ENCODE results near the gene SPEM3.

Gene SPEM3

DNA sequence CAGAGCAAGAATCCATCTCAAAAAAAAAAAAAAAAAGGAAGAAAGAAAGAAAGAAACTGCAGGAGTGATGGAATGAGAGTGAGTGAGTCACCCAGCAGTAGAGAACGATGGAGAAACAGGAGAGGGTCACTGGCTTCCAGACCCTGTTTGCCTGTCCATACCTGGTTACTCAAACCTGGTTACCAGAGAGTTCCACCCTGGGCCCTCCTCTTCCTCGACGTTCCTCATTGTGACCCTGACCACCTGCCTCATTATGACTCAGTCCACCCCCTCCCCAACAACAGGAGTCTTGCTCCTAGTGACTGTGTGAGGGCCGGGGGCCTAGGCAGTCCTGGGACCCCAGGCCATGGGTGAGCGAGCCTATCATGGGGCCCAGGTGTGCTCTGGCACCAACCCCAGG is at the start of gene SPEM3:
Gene SPEM3 (plus strand): TSS at position 301 of the 400 bp plus-strand sequence. CDS start 46 bp downstream, at position 347.
- Histone ChIP-seq H4K20me1 (ENCODE audit: low read depth, low read length) (no peaks in the 10 kb centered on the region), H3K27ac (ENCODE audit: low read depth, low read length) (no peak within 1 kb of the TSS), H3F3A (ENCODE audit: insufficient read depth) (no peaks in the 10 kb centered on the region), H3K4me2 (ENCODE audit: low read depth, low read length, poor library complexity, severe bottlenecking) (no peak within 1 kb of the TSS), H3K79me2 (ENCODE audit: insufficient read depth, low read length) (no peaks in the 10 kb centered on the region), H3K27me3 (ENCODE audit: low read length) (no peaks in the 10 kb centered on the region), H3K9ac (ENCODE audit: low read length) (no peak within 1 kb of the TSS), H3K4me3 (ENCODE audit: insufficient read depth, low read length, poor library complexity, severe bottlenecking) (no peak within 1 kb of the TSS), H2AFZ (ENCODE audit: low read depth, low read length, severe bottlenecking) (no peak within 1 kb of the TSS), H3K36me3 (ENCODE audit: low read length) (no peaks in the 10 kb centered on the region), H3K9me2 (replicated peaks; ENCODE audit: insufficient read depth, low read length) (no peaks in the 10 kb centered on the region), H3K9me3 (ENCODE audit: insufficient read depth, low read length) (no peaks in the 10 kb centered on the region)
- TF ChIP-seq EZH2phosphoT487 (conservative IDR thresholded peaks at IDR 0.05; ENCODE audit: low read length), result no peak
- TF ChIP-seq, protein P1, sequence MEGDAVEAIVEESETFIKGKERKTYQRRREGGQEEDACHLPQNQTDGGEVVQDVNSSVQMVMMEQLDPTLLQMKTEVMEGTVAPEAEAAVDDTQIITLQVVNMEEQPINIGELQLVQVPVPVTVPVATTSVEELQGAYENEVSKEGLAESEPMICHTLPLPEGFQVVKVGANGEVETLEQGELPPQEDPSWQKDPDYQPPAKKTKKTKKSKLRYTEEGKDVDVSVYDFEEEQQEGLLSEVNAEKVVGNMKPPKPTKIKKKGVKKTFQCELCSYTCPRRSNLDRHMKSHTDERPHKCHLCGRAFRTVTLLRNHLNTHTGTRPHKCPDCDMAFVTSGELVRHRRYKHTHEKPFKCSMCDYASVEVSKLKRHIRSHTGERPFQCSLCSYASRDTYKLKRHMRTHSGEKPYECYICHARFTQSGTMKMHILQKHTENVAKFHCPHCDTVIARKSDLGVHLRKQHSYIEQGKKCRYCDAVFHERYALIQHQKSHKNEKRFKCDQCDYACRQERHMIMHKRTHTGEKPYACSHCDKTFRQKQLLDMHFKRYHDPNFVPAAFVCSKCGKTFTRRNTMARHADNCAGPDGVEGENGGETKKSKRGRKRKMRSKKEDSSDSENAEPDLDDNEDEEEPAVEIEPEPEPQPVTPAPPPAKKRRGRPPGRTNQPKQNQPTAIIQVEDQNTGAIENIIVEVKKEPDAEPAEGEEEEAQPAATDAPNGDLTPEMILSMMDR (IDR thresholded peaks at IDR 0.05; ENCODE audit: insufficient read depth, low read length, poor library complexity, severe bottlenecking), result no peak

DNA sequence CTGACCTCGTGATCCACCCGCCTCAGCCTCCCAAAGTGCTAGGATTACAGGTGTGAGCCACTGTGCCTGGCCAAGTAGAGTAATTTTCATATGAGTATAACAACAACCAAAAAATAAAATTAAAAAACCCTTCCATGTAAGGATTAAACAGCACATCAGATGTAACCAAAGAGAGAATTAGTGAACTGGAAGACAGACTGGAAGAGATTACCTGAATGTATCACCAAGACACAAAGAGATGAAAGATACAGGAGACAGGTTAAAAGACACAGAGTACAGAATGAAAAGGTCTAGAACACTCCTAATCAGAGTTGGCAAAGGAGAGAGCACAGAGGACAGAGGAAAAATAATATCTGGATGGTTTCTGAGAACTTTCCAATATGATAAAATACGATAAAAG is 49.5 kb upstream of the SPEM3 start:
- no peaks in the 10 kb centered on the region for H3F3A ChIP-seq (ENCODE audit: insufficient read depth)
- H3K36me3 ChIP-seq (ENCODE audit: low read length), result no peaks in the 10 kb centered on the region
- no peak overlapping the region for H2AFZ ChIP-seq (ENCODE audit: low read depth, low read length, severe bottlenecking)
- TF ChIP-seq EZH2phosphoT487 (conservative IDR thresholded peaks at IDR 0.05; ENCODE audit: low read length), result no peak
- no peaks in the 10 kb centered on the region for H3K9me2 ChIP-seq (replicated peaks; ENCODE audit: insufficient read depth, low read length)
- H4K20me1 ChIP-seq (ENCODE audit: low read depth, low read length), result no peaks in the 10 kb centered on the region
- no peaks in the 10 kb centered on the region for H3K27me3 ChIP-seq (ENCODE audit: low read length)
- no peaks in the 10 kb centered on the region for H3K79me2 ChIP-seq (ENCODE audit: insufficient read depth, low read length)
- no peak overlapping the region for H3K4me3 ChIP-seq (ENCODE audit: insufficient read depth, low read length, poor library complexity, severe bottlenecking)
- H3K9ac ChIP-seq (ENCODE audit: low read length), result no peak overlapping the region
- no peak overlapping the region for H3K27ac ChIP-seq (ENCODE audit: low read depth, low read length)
- peaks cover 9% of the 10 kb centered on the region; the same call in 1 of the 2 replicates for H3K9me3 ChIP-seq (ENCODE audit: insufficient read depth, low read length)
- H3K4me2 ChIP-seq (ENCODE audit: low read depth, low read length, poor library complexity, severe bottlenecking), result no peak overlapping the region

DNA sequence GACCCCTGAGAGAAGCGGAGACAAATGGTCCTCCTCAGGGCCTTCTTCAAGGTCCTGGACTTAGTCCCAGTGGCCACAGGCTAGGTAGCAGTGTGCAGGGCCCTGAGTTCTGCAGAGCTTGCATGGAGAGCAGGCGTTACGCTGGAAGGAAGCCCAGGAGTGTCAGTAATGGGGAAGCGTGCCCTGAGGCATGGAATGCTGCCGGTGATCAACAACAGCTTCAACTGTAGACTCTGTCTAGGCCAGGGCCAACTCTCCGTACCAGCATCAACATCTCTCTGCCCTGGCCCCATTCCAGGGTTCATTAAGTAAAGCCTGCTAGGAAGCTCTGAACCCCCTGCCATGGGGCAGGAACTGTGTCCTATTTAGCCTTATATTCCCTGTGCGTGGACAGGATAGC is 48.3 kb upstream of the SPEM3 start:
- H3K79me2 ChIP-seq (ENCODE audit: insufficient read depth, low read length), result no peaks in the 10 kb centered on the region
- H3K9me3 ChIP-seq (ENCODE audit: insufficient read depth, low read length), result peaks cover 9% of the 10 kb centered on the region; the same call in 1 of the 2 replicates
- no peak overlapping the region for H3K27ac ChIP-seq (ENCODE audit: low read depth, low read length)
- H4K20me1 ChIP-seq (ENCODE audit: low read depth, low read length), result no peaks in the 10 kb centered on the region
- H3K4me2 ChIP-seq (ENCODE audit: low read depth, low read length, poor library complexity, severe bottlenecking), result no peak overlapping the region
- no peaks in the 10 kb centered on the region for H3K9me2 ChIP-seq (replicated peaks; ENCODE audit: insufficient read depth, low read length)
- TF ChIP-seq EZH2phosphoT487 (conservative IDR thresholded peaks at IDR 0.05; ENCODE audit: low read length), result no peak
- TF ChIP-seq, protein P1 (IDR thresholded peaks at IDR 0.05; ENCODE audit: insufficient read depth, low read length, poor library complexity, severe bottlenecking), result no peak
- H3F3A ChIP-seq (ENCODE audit: insufficient read depth), result no peaks in the 10 kb centered on the region
- H3K9ac ChIP-seq (ENCODE audit: low read length), result no peak overlapping the region
- H3K4me3 ChIP-seq (ENCODE audit: insufficient read depth, low read length, poor library complexity, severe bottlenecking), result no peak overlapping the region
- H3K36me3 ChIP-seq (ENCODE audit: low read length), result no peaks in the 10 kb centered on the region
- no peak overlapping the region for H2AFZ ChIP-seq (ENCODE audit: low read depth, low read length, severe bottlenecking)
- H3K27me3 ChIP-seq (ENCODE audit: low read length), result no peaks in the 10 kb centered on the region

DNA sequence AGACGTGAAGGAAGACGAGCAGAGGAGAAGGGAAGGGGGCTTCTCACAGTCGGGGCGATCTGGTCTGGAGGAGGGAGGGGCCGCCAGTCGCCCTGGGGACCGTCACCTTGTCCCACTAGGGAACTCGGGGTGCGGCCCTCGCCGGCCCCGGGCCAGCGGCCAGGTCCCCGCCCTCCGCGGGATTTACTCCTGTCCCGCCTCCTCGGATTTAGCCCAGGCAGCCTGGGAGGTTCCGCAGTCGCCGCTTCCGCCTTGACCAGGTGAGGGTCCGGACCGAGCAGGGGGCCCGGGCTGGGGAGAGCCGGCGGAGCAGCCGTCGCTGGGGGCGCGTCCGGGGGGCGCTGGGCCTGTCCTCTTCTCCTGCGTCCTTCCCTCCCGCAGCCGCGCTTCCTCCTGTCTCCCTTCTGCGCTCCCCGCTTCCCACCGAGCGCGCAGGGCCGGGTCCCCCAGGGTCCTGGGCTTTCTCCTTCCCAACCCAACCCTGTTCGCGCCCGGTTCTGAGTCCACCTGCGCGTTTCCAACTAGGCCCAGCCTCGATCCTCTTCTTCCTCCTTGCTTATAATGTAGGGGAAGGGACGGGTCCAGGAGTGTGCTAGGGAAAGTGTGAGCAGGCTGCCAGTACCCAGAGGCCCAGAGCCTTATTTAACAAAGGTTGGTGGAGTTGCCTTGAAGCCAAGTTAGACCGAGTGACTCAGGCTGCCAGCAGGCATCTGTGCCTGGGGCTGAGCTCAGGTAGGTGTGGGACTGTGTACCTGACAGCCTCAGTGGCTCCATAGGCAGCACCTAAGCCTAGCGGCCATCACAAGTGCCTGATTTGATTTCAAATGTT is 47.6 kb upstream of the SPEM3 start, which contains the start of gene TNK1:
Gene TNK1 (plus strand): TSS at position 235 of the 829 bp plus-strand sequence. CDS start 1,838 bp downstream, outside the sequence.
- Histone ChIP-seq H4K20me1 (ENCODE audit: low read depth, low read length) (no peaks in the 10 kb centered on the region), H3K9me2 (replicated peaks; ENCODE audit: insufficient read depth, low read length) (no peaks in the 10 kb centered on the region), H3K27me3 (ENCODE audit: low read length) (no peaks in the 10 kb centered on the region), H3F3A (ENCODE audit: insufficient read depth) (no peaks in the 10 kb centered on the region), H2AFZ (ENCODE audit: low read depth, low read length, severe bottlenecking) (no peak within 1 kb of the TSS), H3K9me3 (ENCODE audit: insufficient read depth, low read length) (peaks cover 9% of the 10 kb centered on the region; the same call in 1 of the 2 replicates), H3K9ac (ENCODE audit: low read length) (no peak within 1 kb of the TSS), H3K79me2 (ENCODE audit: insufficient read depth, low read length) (no peaks in the 10 kb centered on the region), H3K4me3 (ENCODE audit: insufficient read depth, low read length, poor library complexity, severe bottlenecking) (no peak within 1 kb of the TSS), H3K27ac (ENCODE audit: low read depth, low read length) (no peak within 1 kb of the TSS), H3K4me2 (ENCODE audit: low read depth, low read length, poor library complexity, severe bottlenecking) (no peak within 1 kb of the TSS), H3K36me3 (ENCODE audit: low read length) (no peaks in the 10 kb centered on the region)
- TF ChIP-seq EZH2phosphoT487 (conservative IDR thresholded peaks at IDR 0.05; ENCODE audit: low read length), result no peak
- TF ChIP-seq, protein P1 (IDR thresholded peaks at IDR 0.05; ENCODE audit: insufficient read depth, low read length, poor library complexity, severe bottlenecking), result no peak

Measured in SU-DHL-6 (cell line).